NB4 (cell line): ENCODE results near the gene BCL3.

ENCODE experiments used
- DNase-seq: peaks from one replicate; pipeline ENCODE4 v3.0.0; 2010; ENCODE audit warnings: low read depth
- H3K4me3 ChIP-seq: one replicate; pipeline ENCODE4 v1.5.1; 2011; ENCODE audit warnings: mild to moderate bottlenecking, low read depth, low read length, moderate library complexity
- CTCF ChIP-seq: IDR thresholded peaks from one replicate; pipeline ENCODE4 v1.5.1; 2012; ENCODE audit warnings: low read depth, low read length
- MYC ChIP-seq: IDR thresholded peaks from 2 replicates; pipeline ENCODE4 v1.6.1; 2011; ENCODE audit warnings: low read depth, low read length
- POLR2A ChIP-seq: IDR thresholded peaks from 2 replicates; pipeline ENCODE4 v1.6.1; 2011; ENCODE audit warnings: mild to moderate bottlenecking; ENCODE audit not compliant: insufficient read length; ENCODE audit errors: extremely low read depth
- TF ChIP-seq, protein P1 (sequence below): IDR thresholded peaks from 2 replicates; pipeline ENCODE4 v1.6.1; 2011; ENCODE audit warnings: low read depth, low read length

BCL3 gene

DNA sequence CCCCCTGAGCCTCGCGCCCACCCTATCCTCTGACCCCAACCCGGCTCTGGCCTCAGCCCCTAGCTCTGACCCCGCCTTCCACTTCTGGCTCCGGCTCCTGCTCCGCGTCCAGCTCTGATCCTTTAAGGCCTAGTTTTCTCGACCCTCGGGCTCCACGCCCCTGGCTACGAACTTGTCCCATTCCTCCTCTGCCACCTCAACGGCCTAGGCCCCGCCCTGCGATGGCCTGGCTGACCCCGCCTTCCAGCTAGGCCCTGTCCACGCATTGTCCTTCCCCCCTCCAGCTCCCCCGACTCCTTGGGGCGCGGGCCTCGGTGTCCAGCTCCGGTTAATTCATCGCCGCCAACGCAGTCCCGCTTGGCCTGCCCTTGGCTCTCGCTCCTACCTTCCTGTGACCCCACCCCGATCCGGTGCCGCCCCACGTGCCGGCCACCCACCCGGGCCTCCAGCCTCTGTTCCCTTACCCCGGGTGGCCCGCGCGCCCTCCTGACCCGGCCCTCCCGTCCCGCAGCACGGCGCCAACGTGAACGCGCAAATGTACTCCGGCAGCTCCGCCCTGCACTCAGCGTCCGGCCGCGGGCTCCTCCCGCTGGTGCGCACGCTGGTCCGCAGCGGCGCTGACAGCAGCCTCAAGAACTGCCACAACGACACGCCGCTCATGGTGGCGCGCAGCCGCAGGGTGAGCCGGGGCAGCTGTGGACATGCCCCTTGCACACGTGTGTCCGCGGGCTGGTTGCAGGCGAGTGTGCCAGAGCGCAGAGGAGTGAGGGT lies 9.4 kb downstream of the BCL3 start:
- no peak for DNase-seq
- TF ChIP-seq, protein P1, sequence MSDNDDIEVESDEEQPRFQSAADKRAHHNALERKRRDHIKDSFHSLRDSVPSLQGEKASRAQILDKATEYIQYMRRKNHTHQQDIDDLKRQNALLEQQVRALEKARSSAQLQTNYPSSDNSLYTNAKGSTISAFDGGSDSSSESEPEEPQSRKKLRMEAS, result no peak
- TF ChIP-seq POLR2A, result no peak
- no peak for TF ChIP-seq CTCF
- TF ChIP-seq MYC, result no peak
- H3K4me3 ChIP-seq, result no peak overlapping the region

DNA sequence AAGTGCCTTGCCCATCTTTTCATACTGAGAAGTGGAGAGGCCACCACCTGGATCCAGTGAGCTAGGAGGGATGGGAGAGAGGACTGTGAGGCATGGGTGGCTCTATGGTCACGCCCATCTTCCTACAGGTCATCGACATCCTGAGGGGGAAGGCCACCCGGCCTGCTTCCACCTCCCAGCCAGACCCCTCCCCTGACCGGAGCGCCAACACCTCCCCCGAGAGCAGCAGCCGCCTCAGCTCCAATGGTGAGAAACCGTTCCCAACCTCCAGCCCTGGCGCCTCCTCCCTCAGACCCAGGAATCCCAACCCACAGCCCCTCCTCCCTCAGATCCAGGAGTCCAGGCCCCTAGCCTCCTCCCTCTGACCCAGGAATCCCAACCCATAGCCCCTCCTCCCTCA lies 10.1 kb downstream of the BCL3 start:
- H3K4me3 ChIP-seq, result no peak overlapping the region
- DNase-seq, result no peak

DNA sequence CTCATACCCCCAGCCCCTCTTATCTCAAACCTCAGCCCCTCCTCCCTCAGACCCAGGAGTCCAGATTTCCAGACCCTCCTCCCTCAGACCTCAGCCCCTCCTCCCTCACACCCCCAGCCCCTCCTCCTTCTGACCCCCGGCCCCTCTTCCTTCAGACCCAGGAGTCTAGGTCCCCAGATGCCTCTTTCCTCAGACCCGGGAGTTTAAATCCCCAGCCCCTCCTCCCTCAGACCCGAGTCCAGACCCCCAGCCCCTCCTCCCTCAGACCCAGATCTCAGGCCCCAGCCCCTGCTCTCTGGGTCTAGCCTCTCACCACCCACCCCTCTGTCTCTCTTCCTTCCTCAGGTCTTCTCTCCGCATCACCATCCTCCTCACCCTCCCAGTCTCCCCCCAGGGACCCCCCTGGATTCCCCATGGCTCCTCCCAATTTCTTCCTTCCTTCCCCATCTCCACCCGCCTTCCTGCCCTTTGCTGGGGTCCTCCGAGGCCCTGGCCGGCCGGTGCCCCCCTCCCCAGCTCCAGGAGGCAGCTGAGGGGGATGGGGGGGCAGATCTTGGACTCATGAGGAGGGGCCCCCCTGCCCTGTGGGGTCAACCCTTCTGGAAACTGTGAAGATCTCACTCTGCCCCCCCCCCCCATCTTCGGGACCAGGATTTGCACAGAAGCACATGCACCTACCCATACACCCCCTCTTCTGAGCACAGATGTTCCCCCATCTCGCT lies 10.7 kb downstream of the BCL3 start:
- TF ChIP-seq POLR2A, result no peak
- TF ChIP-seq CTCF, result no peak
- no peak for TF ChIP-seq MYC
- TF ChIP-seq, protein P1, result no peak
- DNase-seq, result no peak
- no peak overlapping the region for H3K4me3 ChIP-seq

More for the DNA sequence above, 10.1 kb downstream of the BCL3 start:
- TF ChIP-seq, protein P1, result no peak
- TF ChIP-seq CTCF, result no peak
- no peak for TF ChIP-seq MYC
- no peak for TF ChIP-seq POLR2A

GRCh38 chr19:44762038-44762437 lies 13.5 kb downstream of the BCL3 start:
- DNase-seq, result no peak
- no peak for TF ChIP-seq MYC
- no peak for TF ChIP-seq CTCF
- no peak for TF ChIP-seq POLR2A
- H3K4me3 ChIP-seq, result no peak overlapping the region

DNA sequence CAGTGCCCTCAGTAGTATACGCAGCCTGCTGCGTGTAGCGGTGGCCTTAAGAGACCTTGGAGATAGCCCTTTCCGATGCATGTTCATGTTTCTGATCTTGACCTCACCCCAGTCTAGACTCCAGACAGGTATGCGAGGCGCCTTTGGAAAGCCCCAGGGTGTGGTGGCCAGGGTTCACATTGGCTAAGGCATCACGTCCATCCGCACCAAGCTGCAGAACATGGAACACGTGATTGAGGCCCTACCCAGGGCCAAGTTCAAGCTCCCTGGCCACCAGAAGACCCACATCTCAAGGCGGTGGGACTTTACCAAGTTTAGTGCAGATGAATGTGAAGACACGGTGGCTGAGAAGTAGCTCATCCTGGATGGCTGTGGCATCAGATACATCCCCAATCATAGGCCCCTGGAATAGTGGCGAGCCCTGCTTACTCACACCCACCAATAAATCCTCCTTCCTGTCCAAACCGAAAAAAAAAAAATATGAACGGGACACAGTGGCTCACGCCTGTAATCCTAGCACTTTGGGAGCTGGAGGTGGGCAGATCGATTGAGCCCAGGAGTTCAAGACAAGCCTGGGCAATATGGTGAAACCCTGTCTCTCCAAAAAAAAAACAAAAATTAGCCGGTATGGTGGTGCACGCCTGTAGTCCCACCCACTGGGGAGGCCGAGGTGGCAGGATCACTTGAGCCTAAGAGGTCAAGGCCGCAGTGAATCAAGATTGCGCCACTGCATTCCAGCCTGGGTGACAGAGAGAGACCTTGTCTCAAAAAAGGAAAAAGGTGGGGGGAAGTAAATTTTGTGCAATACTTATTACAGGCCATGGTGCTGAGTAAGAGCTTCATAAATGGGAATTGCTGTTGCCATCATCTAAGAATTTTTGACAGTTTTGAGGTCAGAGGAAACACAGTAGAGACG lies 16.8 kb downstream of the BCL3 start:
- DNase-seq, result peak; percentile 77
- TF ChIP-seq MYC, result no peak
- TF ChIP-seq POLR2A, result no peak
- TF ChIP-seq CTCF, result no peak
- TF ChIP-seq, protein P1, result no peak
- H3K4me3 ChIP-seq, result no peak overlapping the region
